Ishikawa (cell line): ENCODE measurements around the gene ADCY5.

Experiments
- CEBPB ChIP-seq: IDR thresholded peaks from 2 replicates; pipeline ENCODE4 v1.6.1; 2012
- EP300 ChIP-seq: IDR thresholded peaks from 2 replicates; pipeline ENCODE4 v1.6.1; 2012; ENCODE audit warnings: borderline replicate concordance
- TAF1 ChIP-seq: IDR thresholded peaks from 2 replicates; pipeline ENCODE4 v1.6.1; 2012; ENCODE audit warnings: low read depth, mild to moderate bottlenecking
- TCF12 ChIP-seq: IDR thresholded peaks from 2 replicates; pipeline ENCODE4 v1.6.1; 2012; ENCODE audit warnings: low read depth
- TF ChIP-seq, protein P1 (sequence below): IDR thresholded peaks from 2 replicates; pipeline ENCODE4 v1.6.1; 2012
- TF ChIP-seq, protein P2 (sequence below): IDR thresholded peaks from 2 replicates; pipeline ENCODE4 v1.6.1; 2012; ENCODE audit warnings: low read depth, mild to moderate bottlenecking
- TF ChIP-seq, protein P3 (sequence below): IDR thresholded peaks from 2 replicates; pipeline ENCODE4 v1.6.1; 2012

DNA sequence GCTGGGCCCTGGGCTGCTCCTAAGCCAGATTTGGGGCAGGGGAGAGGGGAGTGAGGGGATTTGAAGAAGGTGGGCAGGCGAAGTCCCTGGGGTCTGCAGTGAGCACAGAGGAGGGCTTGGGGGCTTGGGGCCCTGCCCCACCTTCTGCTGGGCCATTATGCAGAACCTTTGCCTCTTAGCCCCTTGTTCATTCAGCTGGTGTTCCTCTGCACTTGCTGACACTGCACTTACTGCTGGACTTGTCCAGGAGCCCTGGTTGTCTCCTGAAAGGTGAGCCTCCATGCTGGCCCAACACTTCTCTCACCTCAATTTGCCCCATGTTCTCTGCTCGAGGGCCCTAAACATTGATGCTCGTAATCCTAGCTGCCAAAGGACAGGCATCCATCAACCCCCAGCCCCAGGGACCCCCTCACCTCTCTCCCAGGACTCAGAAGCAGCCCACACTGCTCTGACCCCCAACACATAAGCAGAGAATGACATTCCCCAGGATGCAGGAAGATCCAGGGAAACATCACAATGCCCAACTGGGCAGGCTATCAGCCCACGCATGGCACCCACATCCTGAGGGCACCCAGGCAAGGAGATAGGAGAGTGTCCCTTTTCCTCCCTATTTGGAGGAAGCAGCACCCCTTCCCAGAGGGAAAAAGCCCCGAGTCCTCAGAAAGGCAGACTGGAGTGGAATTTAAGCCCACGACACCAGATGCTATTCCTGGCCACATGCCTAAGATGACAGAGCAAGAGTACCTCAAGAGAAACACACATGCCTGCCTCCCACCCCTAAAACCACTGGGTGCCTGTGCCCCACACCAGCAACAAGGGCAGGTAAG lies 76.8 kb downstream of the ADCY5 start:
- TF ChIP-seq, protein P1, sequence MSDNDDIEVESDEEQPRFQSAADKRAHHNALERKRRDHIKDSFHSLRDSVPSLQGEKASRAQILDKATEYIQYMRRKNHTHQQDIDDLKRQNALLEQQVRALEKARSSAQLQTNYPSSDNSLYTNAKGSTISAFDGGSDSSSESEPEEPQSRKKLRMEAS: no peak
- TF ChIP-seq TCF12 (no peak), TAF1 (no peak), EP300 (no peak), CEBPB (no peak)
- TF ChIP-seq, protein P2, sequence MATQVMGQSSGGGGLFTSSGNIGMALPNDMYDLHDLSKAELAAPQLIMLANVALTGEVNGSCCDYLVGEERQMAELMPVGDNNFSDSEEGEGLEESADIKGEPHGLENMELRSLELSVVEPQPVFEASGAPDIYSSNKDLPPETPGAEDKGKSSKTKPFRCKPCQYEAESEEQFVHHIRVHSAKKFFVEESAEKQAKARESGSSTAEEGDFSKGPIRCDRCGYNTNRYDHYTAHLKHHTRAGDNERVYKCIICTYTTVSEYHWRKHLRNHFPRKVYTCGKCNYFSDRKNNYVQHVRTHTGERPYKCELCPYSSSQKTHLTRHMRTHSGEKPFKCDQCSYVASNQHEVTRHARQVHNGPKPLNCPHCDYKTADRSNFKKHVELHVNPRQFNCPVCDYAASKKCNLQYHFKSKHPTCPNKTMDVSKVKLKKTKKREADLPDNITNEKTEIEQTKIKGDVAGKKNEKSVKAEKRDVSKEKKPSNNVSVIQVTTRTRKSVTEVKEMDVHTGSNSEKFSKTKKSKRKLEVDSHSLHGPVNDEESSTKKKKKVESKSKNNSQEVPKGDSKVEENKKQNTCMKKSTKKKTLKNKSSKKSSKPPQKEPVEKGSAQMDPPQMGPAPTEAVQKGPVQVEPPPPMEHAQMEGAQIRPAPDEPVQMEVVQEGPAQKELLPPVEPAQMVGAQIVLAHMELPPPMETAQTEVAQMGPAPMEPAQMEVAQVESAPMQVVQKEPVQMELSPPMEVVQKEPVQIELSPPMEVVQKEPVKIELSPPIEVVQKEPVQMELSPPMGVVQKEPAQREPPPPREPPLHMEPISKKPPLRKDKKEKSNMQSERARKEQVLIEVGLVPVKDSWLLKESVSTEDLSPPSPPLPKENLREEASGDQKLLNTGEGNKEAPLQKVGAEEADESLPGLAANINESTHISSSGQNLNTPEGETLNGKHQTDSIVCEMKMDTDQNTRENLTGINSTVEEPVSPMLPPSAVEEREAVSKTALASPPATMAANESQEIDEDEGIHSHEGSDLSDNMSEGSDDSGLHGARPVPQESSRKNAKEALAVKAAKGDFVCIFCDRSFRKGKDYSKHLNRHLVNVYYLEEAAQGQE: no peak
- TF ChIP-seq, protein P3, sequence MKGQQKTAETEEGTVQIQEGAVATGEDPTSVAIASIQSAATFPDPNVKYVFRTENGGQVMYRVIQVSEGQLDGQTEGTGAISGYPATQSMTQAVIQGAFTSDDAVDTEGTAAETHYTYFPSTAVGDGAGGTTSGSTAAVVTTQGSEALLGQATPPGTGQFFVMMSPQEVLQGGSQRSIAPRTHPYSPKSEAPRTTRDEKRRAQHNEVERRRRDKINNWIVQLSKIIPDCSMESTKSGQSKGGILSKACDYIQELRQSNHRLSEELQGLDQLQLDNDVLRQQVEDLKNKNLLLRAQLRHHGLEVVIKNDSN: no peak
